HG02884 (cell line): ENCODE data around the gene RENBP.

ENCODE experiments used
- ATAC-seq: cut with Tn5 transposase; IDR thresholded peaks from one replicate; pipeline ENCODE4 v1.9.1; 2021; ENCODE audit warnings: mild to moderate bottlenecking, moderate library complexity; ENCODE audit not compliant: unreplicated experiment

RENBP gene

GRCh38 chrX:153956044-153956907 lies 11.8 kb upstream of the RENBP start:
- no peak for ATAC-seq

- ATAC-seq = no peak
These were observed 10.8 kb upstream of the RENBP start for GRCh38 chrX:153955228-153955732.

DNA sequence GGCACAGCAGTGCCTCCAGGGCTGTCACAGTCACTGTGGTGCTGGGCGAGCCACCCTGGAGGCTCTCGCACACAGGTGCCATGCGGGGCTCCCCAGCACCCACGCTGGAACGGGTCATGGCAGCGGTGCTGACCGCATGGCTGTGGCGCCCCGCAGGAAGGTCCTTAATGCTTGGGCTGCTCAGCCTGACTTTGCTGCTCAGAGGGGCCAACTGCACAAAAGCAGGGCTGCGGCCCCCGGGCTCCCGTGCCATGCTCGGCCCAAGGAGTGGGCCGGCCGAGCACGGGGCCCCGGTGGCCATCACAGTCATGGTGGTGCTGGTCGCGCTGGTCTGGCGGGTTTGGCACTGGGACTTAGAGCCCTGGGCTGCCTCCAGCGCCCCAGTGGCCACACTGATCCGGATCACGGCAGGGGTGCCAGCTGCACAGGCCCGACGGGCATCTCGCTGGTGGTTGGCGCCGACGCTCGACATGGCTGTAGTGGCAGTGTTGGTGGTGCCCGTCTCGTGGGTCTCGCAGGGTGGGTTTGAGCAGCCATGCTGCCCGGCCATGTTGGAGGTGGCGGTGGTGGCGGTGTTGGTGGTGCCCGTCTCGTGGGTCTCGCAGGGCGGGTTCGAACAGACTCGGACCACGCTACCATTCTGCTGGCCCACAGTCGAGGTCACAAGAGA lies 10.2 kb upstream of the RENBP start:
- ATAC-seq = no peak

- ATAC-seq = no peak
These were observed 9.6 kb upstream of the RENBP start for GRCh38 chrX:153953892-153954557.

DNA sequence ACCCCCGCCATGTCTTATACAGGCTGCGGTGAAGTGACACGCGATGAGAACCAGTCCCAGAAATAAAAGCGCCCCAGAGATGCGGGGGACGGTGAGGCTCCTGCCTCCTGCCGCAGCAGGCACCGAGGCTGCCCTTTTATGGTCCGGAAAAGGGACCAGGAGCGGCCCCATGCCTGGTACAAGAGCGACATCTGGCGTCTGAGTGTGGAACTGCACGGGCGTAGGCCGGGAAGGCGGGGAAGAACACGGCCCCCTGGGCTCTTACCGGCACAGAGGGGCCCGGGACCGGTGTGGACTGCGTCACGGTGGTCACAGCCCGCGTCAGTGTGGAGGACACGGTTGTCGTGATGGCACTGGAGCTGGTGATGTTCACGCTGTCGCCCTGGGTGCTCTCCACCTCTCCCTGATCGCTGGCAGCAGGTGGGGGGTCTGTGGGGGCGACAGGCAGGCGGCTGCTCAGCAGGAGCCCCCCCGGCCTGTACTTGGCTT lies 8.9 kb upstream of the RENBP start:
- no peak for ATAC-seq

DNA sequence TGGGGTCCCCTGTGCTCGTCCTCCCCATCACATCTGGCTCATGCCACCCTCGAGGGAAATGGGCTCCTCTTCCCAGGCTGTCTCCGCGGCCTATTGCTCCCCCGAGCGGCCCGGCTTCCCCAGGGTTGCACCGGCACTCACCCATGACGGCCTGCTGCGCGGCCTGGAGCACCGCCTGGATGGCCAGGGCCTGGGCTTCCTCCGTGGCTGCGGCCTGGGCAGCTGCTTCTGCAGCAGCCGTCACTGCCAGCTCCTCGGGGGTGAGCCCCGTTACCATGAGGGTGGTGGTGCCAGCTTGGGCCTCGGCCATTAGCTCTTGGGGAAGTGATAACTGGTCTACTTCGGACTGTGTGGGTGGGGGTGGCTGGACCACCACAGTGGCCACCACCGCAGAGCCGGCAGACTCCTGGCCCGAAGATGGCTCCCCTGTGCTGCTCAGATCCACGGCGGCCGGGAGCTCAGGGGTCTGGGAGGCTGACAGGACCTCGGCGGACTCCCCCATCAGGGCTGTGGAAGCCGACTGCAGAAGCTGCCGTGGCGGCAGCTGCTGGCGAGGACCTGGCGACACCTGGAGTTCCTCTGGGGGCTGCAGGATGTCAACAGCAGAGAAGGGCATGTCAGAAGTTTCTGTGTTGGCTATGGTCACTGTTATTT lies 8.1 kb upstream of the RENBP start:
- ATAC-seq = no peak

DNA sequence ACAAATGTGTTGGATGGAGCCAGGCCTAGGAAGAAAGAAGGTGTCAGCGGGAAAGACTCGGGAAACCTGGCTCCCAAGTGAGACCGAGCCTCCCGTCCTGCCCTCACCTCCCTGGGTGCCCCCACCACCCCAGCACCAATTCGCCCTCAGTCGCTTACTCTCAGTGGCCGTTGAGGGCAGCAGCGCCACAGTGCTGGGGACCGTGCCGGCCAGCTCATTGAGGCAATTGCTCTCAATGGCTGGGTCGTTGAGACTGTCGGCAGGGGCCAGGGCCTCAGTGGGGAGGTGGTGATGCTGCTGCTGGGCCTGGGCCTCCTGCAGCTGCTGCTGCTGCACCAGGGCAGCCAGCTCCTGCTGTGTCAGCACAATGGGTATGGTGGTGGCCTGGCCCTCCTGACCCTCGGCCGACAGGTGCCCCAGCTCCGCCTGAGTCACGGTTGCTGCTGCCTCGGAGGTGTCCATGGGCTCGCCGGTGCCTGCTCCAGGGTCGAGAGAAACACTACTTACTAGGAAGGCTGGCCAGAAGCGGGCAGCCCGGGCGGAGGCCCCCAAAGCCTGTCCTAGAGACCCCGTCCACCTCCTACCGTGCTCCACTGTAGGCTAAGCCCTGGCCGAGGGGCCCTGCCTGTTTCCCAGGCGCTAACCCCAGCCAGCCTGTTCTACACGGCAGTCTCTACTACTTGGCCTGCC lies 7.4 kb upstream of the RENBP start:
- ATAC-seq = no peak

DNA sequence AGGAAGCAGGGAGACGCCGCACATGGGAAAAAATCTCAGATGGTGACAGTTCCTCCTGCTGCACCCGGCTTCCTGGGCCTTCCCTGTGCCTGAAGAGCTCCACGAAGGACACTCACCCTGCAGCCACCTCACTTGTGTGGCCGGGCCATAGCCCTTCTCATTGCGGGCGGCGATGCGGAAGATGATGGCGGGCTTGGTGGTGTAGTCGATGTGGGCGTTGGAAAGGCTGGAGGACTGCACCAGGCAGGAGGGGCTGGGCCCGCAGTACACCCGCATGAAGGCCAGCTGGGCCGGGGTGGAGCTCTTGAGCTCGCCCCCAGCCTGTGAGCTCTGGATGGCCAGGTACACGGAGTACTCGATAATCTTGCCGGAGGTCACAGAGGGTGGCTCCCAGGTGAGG lies 5.7 kb upstream of the RENBP start:
- ATAC-seq = no peak

- no peak for ATAC-seq
These were observed 4.7 kb upstream of the RENBP start for GRCh38 chrX:153948847-153949805.

DNA sequence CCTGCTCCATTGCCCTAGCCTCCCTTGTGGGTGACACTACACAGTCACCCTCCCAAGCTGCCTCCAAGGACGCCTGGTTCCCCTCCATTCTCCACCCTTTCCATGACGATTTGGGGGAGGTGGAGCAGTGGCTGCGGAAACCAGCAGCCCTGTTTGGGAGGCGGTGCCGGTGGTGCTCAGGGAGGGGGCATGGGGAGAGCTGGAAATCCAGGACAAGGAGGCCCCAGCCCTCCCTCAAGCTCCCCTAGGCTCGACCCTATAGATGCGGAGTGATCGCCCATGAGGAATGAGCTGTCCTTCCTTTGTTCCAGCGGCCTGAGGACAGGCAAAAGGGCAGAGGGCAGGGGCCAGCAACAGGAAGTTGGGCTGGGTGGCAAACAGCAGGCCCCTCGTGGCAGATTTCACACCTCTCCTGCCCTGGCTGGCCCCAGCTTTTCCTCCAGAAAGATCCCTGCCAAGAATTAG lies 3.6 kb upstream of the RENBP start:
- no peak for ATAC-seq

GRCh38 chrX:153947009-153947769 lies 2.7 kb upstream of the RENBP start:
- no peak for ATAC-seq

DNA sequence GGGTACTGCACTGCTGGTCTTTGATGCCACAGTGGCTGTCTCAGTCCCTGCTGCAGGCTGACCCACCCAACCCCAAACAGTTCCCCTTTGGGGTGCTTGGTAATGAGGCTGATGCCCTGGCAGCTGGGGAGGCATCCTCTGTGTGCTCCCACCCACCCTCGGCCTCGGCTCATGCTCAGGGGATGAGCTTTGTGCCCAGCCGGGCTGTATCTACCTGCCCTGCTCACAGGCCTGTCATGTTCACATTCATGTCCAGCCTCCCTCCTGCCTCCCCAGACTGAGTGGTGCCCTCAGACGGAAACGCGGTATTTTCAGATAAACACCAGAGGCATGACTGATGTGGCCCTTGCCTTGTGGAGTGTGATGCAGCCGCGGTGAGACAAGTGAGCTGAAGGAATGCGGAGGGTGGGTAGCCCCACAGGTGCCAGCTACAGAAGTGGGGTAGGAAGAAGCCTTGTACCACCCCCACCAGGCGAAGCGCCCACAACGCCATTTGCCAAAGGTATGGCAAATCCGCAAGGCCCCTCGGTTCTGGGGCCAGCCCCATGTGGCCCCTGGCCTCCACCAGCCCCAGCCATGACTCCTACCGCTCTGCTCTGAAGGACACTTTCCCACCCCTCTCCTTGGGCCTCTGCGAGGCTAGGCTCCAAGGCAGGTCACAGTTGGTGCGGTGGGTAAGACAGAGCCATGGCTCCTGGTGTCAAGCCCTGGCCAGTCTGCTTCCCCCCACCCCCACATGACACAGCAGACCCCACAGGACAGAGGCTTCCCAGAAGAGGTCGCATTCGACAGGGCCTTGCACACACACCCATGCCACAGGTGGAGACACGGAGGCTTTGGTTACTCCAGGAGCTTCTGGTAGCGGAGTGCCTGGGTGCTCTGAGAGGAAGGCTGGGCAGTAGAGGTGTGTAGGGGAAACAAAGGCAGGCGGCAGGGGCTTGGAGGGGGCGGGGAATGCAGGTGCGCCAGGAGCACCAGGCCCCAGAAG lies 1.8 kb upstream of the RENBP start:
- ATAC-seq = no peak

- ATAC-seq = no peak
These were observed 332 bp upstream of the RENBP start for GRCh38 chrX:153944800-153945150.

DNA sequence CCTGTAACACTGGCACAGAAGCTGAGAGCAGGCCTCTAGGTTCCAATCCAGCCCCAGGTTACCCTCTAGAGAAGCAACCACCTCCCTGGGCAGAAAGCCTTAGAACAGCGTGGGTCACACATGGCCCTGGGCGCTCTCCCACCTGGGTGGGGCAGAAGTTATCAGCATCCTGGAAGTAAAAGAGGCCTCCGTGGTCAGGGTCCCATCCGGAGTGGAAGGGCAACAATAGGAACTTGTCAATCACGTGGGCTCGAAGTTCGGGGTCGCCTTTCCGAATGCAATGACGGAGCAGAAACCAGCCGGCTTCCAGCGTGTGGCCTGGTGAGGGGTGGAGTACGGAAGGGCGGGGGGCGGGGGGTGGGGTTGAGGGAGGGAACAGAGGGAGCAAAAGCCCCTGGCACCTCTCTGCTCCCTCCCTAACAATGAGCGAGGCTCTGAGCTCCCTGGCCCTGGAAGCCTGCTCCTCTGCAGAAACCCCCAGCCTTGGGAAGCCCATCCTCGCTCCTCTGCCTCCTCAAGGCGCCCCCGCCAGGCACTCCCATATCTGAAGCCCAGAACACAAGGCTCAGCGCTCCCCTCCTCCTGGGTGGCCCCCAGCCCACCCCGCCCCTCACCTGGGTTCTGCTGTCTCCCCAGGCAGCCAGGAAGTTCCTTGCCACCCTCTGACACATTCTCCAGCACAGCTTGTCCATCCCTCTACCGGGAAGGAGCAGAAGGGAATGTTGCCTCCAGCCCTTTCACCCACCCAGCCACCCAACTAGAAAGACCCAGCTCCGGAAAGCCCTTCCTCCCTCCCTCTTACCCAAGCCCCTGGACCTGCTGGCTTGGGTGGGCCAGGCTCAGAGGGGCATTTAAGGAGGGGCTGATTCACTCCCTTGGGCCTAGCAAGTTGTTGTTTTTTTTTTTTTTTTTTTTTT lies 2.8 kb downstream of the RENBP start:
- no peak for ATAC-seq

GRCh38 chrX:153939573-153939972 lies 4.9 kb downstream of the RENBP start:
- ATAC-seq = no peak

DNA sequence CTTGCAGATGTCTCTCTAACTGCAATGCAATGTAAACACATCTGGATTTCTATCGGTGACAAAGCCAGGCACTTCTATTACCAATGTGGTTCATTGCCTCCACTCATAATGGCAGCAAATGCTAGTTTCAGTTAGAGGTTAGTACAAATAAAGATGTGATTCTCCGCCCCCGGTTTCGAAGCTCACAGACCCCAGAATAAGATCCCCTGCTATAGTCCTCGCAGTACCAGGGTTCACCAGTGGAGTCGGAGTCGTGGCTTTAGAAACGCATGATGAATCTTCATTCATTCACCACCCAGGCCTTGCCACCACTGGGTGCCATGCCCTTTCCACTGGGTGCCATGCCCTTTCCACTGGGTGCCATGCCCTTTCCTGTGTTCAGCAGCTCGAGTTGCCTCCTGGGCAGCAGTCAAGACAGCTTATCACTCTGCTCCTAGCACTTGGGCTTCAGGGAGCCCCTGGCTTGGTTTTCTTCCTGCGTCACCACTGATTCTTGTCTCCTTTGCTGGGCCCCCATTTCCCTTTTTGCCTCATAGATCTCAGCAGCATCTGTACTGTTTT lies 6.1 kb downstream of the RENBP start:
- no peak for ATAC-seq
